Spleen (tissue), 11 donors: ENCODE data around the gene CDK5R1. TPM values are rescaled to one million over a fixed set of nuclear protein-coding genes. Genes with fewer than 3 reads are reported as not detected.

Experiments
- DNase-seq: peaks from one replicate; pipeline ENCODE4 v3.0.0-alpha.2; 2020
- H3K27ac ChIP-seq, 8 donors: fragments of 200-600 bp; sonication (generic) in 7 of 8; 1 replicate in 4 of 8; 2 replicates in 4 of 8; pipeline versions ENCODE4 v1.5.0 to v1.8.0; 2016 to 2021; ENCODE audit warnings: inconsistent platforms in 4 of 8, mild to moderate bottlenecking in 4 of 8, moderate library complexity in 1 of 8
- H3K27me3 ChIP-seq, 7 donors: fragments of 200-600 bp; sonication (generic) in 6 of 7; replicated peaks in 1 of 7; 1 replicate in 4 of 7; 2 replicates in 3 of 7; pipeline versions ENCODE4 v1.5.0 to v1.8.0; 2016 to 2021; ENCODE audit warnings: inconsistent platforms in 3 of 7, mild to moderate bottlenecking in 1 of 7
- H3K36me3 ChIP-seq, 6 donors: fragments of 200-600 bp; sonication (generic) in 5 of 6; 1 replicate in 4 of 6; 2 replicates in 2 of 6; pipeline versions ENCODE4 v1.5.0 to v1.8.0; 2016 to 2021; ENCODE audit warnings: inconsistent platforms in 2 of 6
- H3K4me1 ChIP-seq, 6 donors: fragments of 200-600 bp; sonication (generic) in 5 of 6; 1 replicate in 3 of 6; 2 replicates in 3 of 6; pipeline versions ENCODE4 v1.5.0 to v1.8.0; 2016 to 2021; ENCODE audit warnings: inconsistent platforms in 3 of 6
- H3K4me3 ChIP-seq, 8 donors: fragments of 200-600 bp; sonication (generic) in 7 of 8; 1 replicate in 4 of 8; 2 replicates in 4 of 8; pipeline versions ENCODE4 v1.5.0 to v1.8.0; 2016 to 2021; ENCODE audit warnings: inconsistent platforms in 4 of 8, mild to moderate bottlenecking in 4 of 8, moderate library complexity in 2 of 8
- H3K9me3 ChIP-seq, 8 donors: fragments of 200-600 bp; sonication (generic) in 7 of 8; 1 replicate in 4 of 8; 2 replicates in 4 of 8; pipeline versions ENCODE4 v1.5.0 to v1.8.0; 2016 to 2021; ENCODE audit warnings: inconsistent platforms in 4 of 8
- POLR2A ChIP-seq, 3 donors: fragments of 450-650 bp; IDR thresholded peaks; one replicate each; pipeline ENCODE4 v1.5.1; 2017; ENCODE audit warnings: antibody characterized with exemption in 3 of 3, mild to moderate bottlenecking in 1 of 3
- POLR2AphosphoS5 ChIP-seq, 3 donors: sonication (generic); formaldehyde crosslinking; IDR thresholded peaks; one replicate each; pipeline ENCODE4 v1.5.1; 2017; ENCODE audit warnings: antibody characterized with exemption in 3 of 3
- WGBS, 5 donors: extraction: QIAGEN DNeasy Blood & Tissue Kit in 3 of 5; methylation state at CpG; one replicate each; pipeline versions ENCODE4 v1.1.5 to v1.1.7; 2013 to 2018; 5-methylcytosine and 5-hydroxymethylcytosine counted together
- intact Hi-C: fragments of 100-400 bp; cut with DNase I; formaldehyde crosslinking; loops from one replicate; pipeline ENCODE4 v1.15.0; 2023; ENCODE audit warnings: low total_unique reads
- polyA plus RNA-seq, 3 donors: library from polyadenylated mRNA; stranded (reverse); fragments of 200-250 nt; gene quantifications; one replicate each; pipeline ENCODE4 v1.2.1, GENCODE V29; 2013
- total RNA-seq, 7 donors: library from RNA; depleted of rRNA in 3 of 7; stranded (reverse); fragments of >200 nt in 3 of 7; fragmentation: NEBNext Ultra II Directional in 4 of 7; extraction: Animal tissue kit (Norgen Biotek cat#: 25700) in 4 of 7; gene quantifications; one replicate each; pipeline versions ENCODE4 v1.1.0 to v1.2.1, GENCODE V29; 2016 to 2021
- TF ChIP-seq, protein P1 (sequence below), 11 experiments: fragments of 200-600 bp in 7 of 11; fragments of 450-650 bp in 4 of 11; sonication (generic) in 4 of 11; IDR thresholded peaks in 8 of 11; conservative IDR thresholded peaks in 3 of 11; 1 replicate in 7 of 11; 2 replicates in 4 of 11; pipeline versions ENCODE4 v1.4.0 to v1.8.0; 2016 to 2021; ENCODE audit warnings: antibody characterized with exemption in 11 of 11, inconsistent platforms in 4 of 11, mild to moderate bottlenecking in 1 of 11
- donor health status: healthy with polysubstance abuse.
- donor health status: DM: no; HTN: no; CAD: no; lungs with moderate emphysema.
- donor health status: DM: no; HTN: no; CAD: no.
- donor health status: Bipolar disorder and iron deficiency.
- donor health status: healthy.
- donor health status: DM: no; HTN: no; CAD: no.
- donor health status: DM: yes; HTN: yes; CAD: no.

Gene CDK5R1
- total and polyA plus RNA-seq, 10 donors = 13.0 to 28.2 (median 20.2) TPM

DNA sequence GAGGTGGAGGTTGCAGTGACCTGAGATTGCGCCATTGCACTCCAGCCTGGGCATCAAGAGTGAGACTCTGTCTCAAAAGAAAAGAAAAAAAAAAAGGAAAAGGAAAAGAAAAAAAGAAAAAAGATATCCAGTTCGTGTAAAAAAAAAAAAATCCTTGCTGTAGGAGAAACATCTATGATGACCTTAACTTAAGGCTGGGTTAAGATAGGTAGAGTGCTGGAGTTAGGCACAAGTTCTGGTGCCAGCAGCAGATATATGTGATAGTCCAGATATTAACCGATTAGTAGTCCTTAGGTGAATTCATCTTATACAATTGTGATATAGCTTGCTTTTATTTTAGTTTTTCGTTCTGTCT, 25.3 kb upstream of the CDK5R1 start:
- Histone ChIP-seq H3K4me1 (peaks cover 0 to 17% (median 10%) of the 10 kb centered on the region in 6 donors), H3K9me3 (no peaks in the 10 kb centered on the region), H3K27me3 (no peaks in the 10 kb centered on the region), H3K27ac (no peak overlapping the region), H3K36me3 (peaks cover 0 to 94% (median 88%) of the 10 kb centered on the region in 6 donors), H3K4me3 (no peak overlapping the region)
- DNase-seq = no peak
- no peak for TF ChIP-seq POLR2AphosphoS5 (IDR thresholded peaks at IDR 0.05)
- TF ChIP-seq, protein P1, sequence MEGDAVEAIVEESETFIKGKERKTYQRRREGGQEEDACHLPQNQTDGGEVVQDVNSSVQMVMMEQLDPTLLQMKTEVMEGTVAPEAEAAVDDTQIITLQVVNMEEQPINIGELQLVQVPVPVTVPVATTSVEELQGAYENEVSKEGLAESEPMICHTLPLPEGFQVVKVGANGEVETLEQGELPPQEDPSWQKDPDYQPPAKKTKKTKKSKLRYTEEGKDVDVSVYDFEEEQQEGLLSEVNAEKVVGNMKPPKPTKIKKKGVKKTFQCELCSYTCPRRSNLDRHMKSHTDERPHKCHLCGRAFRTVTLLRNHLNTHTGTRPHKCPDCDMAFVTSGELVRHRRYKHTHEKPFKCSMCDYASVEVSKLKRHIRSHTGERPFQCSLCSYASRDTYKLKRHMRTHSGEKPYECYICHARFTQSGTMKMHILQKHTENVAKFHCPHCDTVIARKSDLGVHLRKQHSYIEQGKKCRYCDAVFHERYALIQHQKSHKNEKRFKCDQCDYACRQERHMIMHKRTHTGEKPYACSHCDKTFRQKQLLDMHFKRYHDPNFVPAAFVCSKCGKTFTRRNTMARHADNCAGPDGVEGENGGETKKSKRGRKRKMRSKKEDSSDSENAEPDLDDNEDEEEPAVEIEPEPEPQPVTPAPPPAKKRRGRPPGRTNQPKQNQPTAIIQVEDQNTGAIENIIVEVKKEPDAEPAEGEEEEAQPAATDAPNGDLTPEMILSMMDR (IDR thresholded peaks at IDR 0.05 in 8 of 11, conservative IDR thresholded peaks at IDR 0.05 in 3 of 11) = peak in 2 of 11 experiments; percentile 11 to 49
- intact Hi-C loops = loop anchor here (5.0 kb wide), 1 partner anchor 291 kb away; no protein-coding TSS in a partner anchor
- WGBS, 5 donors = 62 to 69% (median 67%) methylated on average over 4 of the region's 4 CpGs

- no peaks in the 10 kb centered on the region for H3K27me3 ChIP-seq
- no peak for DNase-seq
- intact Hi-C loops = loop anchor here (5.0 kb wide), 1 partner anchor 290 kb away; no protein-coding TSS in a partner anchor
- TF ChIP-seq POLR2AphosphoS5 (IDR thresholded peaks at IDR 0.05) = no peak
- TF ChIP-seq, protein P1 (IDR thresholded peaks at IDR 0.05 in 8 of 11, conservative IDR thresholded peaks at IDR 0.05 in 3 of 11) = peak in 10 of 11 experiments; percentile 22 to 72 (median 50)
- TF ChIP-seq POLR2A (IDR thresholded peaks at IDR 0.05) = no peak
- H3K4me1 ChIP-seq = peaks cover 0 to 17% (median 10%) of the 10 kb centered on the region in 6 donors
- H3K27ac ChIP-seq = no peak overlapping the region
- H3K4me3 ChIP-seq = no peak overlapping the region
- no peaks in the 10 kb centered on the region for H3K9me3 ChIP-seq
- H3K36me3 ChIP-seq = peaks cover 0 to 94% (median 88%) of the 10 kb centered on the region in 6 donors
- WGBS, 5 donors = 33 to 55% (median 40%) methylated on average over 1 of the region's 1 CpG
Measured at GRCh38 chr17:32461853-32462617, 24.8 kb upstream of the CDK5R1 start.

- TF ChIP-seq, protein P1 (IDR thresholded peaks at IDR 0.05 in 8 of 11, conservative IDR thresholded peaks at IDR 0.05 in 3 of 11) = no peak
- peaks cover 0 to 17% (median 10%) of the 10 kb centered on the region in 6 donors for H3K4me1 ChIP-seq
- no peak for DNase-seq
- no peaks in the 10 kb centered on the region for H3K27me3 ChIP-seq
- 95 to 99% (median 97%) methylated on average over 3 of the region's 3 CpGs for WGBS, 5 donors
- no peaks in the 10 kb centered on the region for H3K9me3 ChIP-seq
- intact Hi-C loops = loop anchor here (5.0 kb wide), 1 partner anchor 289 kb away; no protein-coding TSS in a partner anchor
- H3K27ac ChIP-seq = no peak overlapping the region
- peaks cover 0 to 94% (median 87%) of the 10 kb centered on the region in 6 donors for H3K36me3 ChIP-seq
- H3K4me3 ChIP-seq = no peak overlapping the region
Measured at GRCh38 chr17:32463304-32463703, 23.5 kb upstream of the CDK5R1 start.

- Histone ChIP-seq H3K4me3 (no peak overlapping the region), H3K4me1 (peaks cover 0 to 17% (median 10%) of the 10 kb centered on the region in 6 donors), H3K9me3 (no peaks in the 10 kb centered on the region), H3K27ac (no peak overlapping the region), H3K36me3 (peaks cover 6 to 94% (median 86%) of the 10 kb centered on the region in 6 donors), H3K27me3 (no peaks in the 10 kb centered on the region)
- TF ChIP-seq POLR2AphosphoS5 (IDR thresholded peaks at IDR 0.05) (no peak), POLR2A (IDR thresholded peaks at IDR 0.05) (no peak)
- TF ChIP-seq, protein P1 (IDR thresholded peaks at IDR 0.05 in 8 of 11, conservative IDR thresholded peaks at IDR 0.05 in 3 of 11) = no peak
- intact Hi-C loops = loop anchor here (5.0 kb wide), 1 partner anchor 288 kb away; no protein-coding TSS in a partner anchor
- no peak for DNase-seq
- 77 to 100% (median 84%) methylated on average over 1 of the region's 1 CpG for WGBS, 5 donors
Measured at GRCh38 chr17:32464374-32464773, 22.4 kb upstream of the CDK5R1 start.
